Osteocyte (in vitro differentiated cells): ENCODE measurements around the gene BIRC7. TPM values are rescaled to one million over a fixed set of nuclear protein-coding genes. Genes with fewer than 3 reads are reported as not detected.

Experiments used
- DNase-seq: peaks from one replicate; pipeline ENCODE4 v3.0.0; 2021; ENCODE audit warnings: mixed read lengths; ENCODE audit not compliant: unreplicated experiment; ENCODE audit errors: extremely low spot score
- H3K27ac Mint-ChIP-seq: one replicate; pipeline ENCODE4 v1.8.0; 2021; ENCODE audit warnings: mild to moderate bottlenecking, mixed read lengths; ENCODE audit not compliant: unreplicated experiment
- H3K27me3 Mint-ChIP-seq: one replicate; pipeline ENCODE4 v1.8.0; 2021; ENCODE audit warnings: mixed read lengths; ENCODE audit not compliant: unreplicated experiment
- H3K36me3 Mint-ChIP-seq: one replicate; pipeline ENCODE4 v1.8.0; 2021; ENCODE audit warnings: mixed read lengths; ENCODE audit not compliant: unreplicated experiment
- H3K4me1 Mint-ChIP-seq: one replicate; pipeline ENCODE4 v1.8.0; 2021; ENCODE audit warnings: mixed read lengths; ENCODE audit not compliant: unreplicated experiment
- H3K4me3 Mint-ChIP-seq: one replicate; pipeline ENCODE4 v1.8.0; 2021; ENCODE audit warnings: mild to moderate bottlenecking, moderate library complexity, mixed read lengths; ENCODE audit not compliant: unreplicated experiment
- H3K9me3 Mint-ChIP-seq: one replicate; pipeline ENCODE4 v1.8.0; 2021; ENCODE audit warnings: mixed read lengths; ENCODE audit not compliant: unreplicated experiment
- long read RNA-seq: library from polyadenylated mRNA; unstranded; transcript quantifications from one replicate; pipeline ENCODE4 v2.0.0, GENCODE V29; 2021
- total RNA-seq: library from RNA; stranded (reverse); gene quantifications from 2 replicates; pipeline ENCODE4 v1.2.1, GENCODE V29; 2021
- TF ChIP-seq, protein P1 (sequence below): fragments of 200-600 bp; sonication (generic); IDR thresholded peaks from 2 replicates; pipeline ENCODE4 v1.5.0; 2021; ENCODE audit warnings: antibody characterized with exemption, mild to moderate bottlenecking, moderate library complexity

The BIRC7 gene, protein sequence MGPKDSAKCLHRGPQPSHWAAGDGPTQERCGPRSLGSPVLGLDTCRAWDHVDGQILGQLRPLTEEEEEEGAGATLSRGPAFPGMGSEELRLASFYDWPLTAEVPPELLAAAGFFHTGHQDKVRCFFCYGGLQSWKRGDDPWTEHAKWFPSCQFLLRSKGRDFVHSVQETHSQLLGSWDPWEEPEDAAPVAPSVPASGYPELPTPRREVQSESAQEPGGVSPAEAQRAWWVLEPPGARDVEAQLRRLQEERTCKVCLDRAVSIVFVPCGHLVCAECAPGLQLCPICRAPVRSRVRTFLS
- not detected in 2 replicates for total RNA-seq
- long read RNA-seq = 0 reads

GRCh38 chr20:63235399-63235983, at the start of gene BIRC7:
TSS of gene BIRC7 (plus strand) at chr20:63235905. CDS start at chr20:63236097, 192 bp downstream.
- H3K4me3 Mint-ChIP-seq = no peak within 1 kb of the TSS
- H3K27me3 Mint-ChIP-seq = no peaks in the 10 kb centered on the region
- no peak for DNase-seq
- H3K36me3 Mint-ChIP-seq = no peaks in the 10 kb centered on the region
- H3K27ac Mint-ChIP-seq = no peak within 1 kb of the TSS
- H3K4me1 Mint-ChIP-seq = peaks cover 40% of the 10 kb centered on the region
- TF ChIP-seq, protein P1, sequence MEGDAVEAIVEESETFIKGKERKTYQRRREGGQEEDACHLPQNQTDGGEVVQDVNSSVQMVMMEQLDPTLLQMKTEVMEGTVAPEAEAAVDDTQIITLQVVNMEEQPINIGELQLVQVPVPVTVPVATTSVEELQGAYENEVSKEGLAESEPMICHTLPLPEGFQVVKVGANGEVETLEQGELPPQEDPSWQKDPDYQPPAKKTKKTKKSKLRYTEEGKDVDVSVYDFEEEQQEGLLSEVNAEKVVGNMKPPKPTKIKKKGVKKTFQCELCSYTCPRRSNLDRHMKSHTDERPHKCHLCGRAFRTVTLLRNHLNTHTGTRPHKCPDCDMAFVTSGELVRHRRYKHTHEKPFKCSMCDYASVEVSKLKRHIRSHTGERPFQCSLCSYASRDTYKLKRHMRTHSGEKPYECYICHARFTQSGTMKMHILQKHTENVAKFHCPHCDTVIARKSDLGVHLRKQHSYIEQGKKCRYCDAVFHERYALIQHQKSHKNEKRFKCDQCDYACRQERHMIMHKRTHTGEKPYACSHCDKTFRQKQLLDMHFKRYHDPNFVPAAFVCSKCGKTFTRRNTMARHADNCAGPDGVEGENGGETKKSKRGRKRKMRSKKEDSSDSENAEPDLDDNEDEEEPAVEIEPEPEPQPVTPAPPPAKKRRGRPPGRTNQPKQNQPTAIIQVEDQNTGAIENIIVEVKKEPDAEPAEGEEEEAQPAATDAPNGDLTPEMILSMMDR = no peak
- no peaks in the 10 kb centered on the region for H3K9me3 Mint-ChIP-seq

DNA sequence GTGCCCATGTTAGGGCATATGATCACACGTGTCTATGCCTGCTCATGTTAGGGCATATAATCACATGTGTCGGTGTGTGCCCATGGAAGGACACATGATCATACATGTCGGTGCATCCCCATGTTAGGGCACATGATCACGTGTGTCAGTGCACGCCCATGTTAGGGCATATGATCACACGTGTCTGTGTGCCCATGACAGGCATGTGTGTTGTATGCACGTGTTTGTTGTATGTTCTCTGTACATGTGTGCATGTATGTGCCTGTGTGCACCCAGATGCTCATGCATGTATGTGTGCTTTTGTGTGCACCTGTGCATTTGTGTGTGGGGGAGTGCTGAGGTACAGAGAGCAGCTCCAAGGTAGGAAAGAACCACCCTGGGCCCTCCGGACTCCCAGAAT, 49.6 kb upstream of the BIRC7 start:
- TF ChIP-seq, protein P1 = no peak
- no peak overlapping the region for H3K4me3 Mint-ChIP-seq
- no peaks in the 10 kb centered on the region for H3K4me1 Mint-ChIP-seq
- peaks cover 15% of the 10 kb centered on the region for H3K27me3 Mint-ChIP-seq
- no peaks in the 10 kb centered on the region for H3K9me3 Mint-ChIP-seq
- no peak for DNase-seq
- H3K27ac Mint-ChIP-seq = no peak overlapping the region
- no peaks in the 10 kb centered on the region for H3K36me3 Mint-ChIP-seq

DNA sequence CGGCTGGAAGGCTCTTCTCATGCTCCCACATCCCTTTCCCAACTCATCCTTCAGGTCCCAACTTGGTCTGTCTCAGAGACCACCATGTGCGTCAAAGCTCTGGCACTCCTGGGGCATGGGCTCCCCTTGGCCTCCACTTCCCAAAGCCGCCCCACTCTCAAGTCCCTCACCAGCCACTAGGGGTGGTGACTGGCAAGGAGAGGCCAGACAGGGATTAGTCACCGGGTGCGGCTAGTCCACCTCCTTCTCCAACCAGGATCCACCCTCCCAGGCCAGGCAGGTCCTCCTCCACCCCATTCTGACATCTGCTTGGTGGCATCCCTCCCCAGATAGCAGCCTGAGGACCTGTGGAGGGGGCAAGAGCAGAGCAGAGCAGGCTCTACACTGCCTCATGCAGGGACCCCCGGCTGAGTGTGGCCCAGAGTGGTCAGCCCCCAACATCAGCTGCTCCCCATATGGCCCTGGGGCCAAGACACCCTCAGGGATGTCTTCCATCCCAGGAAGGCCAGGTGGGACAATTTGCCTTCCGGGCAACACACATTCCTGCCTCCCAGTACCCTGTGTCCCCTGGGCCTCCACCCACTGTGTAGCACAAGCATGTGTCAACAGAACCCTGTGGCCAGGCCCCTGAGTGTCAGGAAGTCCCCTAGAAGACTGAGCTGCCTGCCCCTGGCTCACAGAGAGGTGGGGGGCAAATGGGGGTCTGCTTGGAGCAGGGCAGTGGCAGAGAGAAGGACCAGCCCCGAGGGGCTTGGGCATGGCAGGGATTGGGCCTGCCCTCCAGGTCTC, 49.0 kb upstream of the BIRC7 start:
- Mint-ChIP-seq H3K27me3 (peaks cover 10% of the 10 kb centered on the region), H3K4me1 (no peaks in the 10 kb centered on the region)

GRCh38 chr20:63187338-63188158, 48.2 kb upstream of the BIRC7 start:
- no peak for DNase-seq
- Mint-ChIP-seq H3K27ac (no peak overlapping the region), H3K9me3 (no peaks in the 10 kb centered on the region), H3K4me3 (no peak overlapping the region), H3K27me3 (peaks cover 7% of the 10 kb centered on the region), H3K36me3 (no peaks in the 10 kb centered on the region), H3K4me1 (no peaks in the 10 kb centered on the region)
- TF ChIP-seq, protein P1 = no peak

More for the DNA sequence above, 49.0 kb upstream of the BIRC7 start:
- TF ChIP-seq, protein P1 = no peak
- Mint-ChIP-seq H3K36me3 (no peaks in the 10 kb centered on the region), H3K27ac (no peak overlapping the region), H3K4me3 (no peak overlapping the region), H3K9me3 (no peaks in the 10 kb centered on the region)
- no peak for DNase-seq
